ENCODE results near the gene ASPHD1. TPM values are rescaled to one million over a fixed set of nuclear protein-coding genes. Genes with fewer than 3 reads are reported as not detected.

ASPHD1 gene
- total RNA-seq, 4 donors from 2014 or later: 0.90 to 5.7 (median 3.9) TPM

- Histone ChIP-seq H3K27me3 (peaks cover 0 to 6% of the 10 kb centered on the region in 2 donors), H3K4me1 (no peaks in the 10 kb centered on the region), H3K27ac (no peak overlapping the region), H3K9me3 (no peaks in the 10 kb centered on the region), H3K36me3 (no peaks in the 10 kb centered on the region), H3K4me3 (no peak overlapping the region)
- TF ChIP-seq POLR2A (IDR thresholded peaks at IDR 0.05): no peak
- TF ChIP-seq EP300 (IDR thresholded peaks at IDR 0.05): no peak
- TF ChIP-seq, protein P1, sequence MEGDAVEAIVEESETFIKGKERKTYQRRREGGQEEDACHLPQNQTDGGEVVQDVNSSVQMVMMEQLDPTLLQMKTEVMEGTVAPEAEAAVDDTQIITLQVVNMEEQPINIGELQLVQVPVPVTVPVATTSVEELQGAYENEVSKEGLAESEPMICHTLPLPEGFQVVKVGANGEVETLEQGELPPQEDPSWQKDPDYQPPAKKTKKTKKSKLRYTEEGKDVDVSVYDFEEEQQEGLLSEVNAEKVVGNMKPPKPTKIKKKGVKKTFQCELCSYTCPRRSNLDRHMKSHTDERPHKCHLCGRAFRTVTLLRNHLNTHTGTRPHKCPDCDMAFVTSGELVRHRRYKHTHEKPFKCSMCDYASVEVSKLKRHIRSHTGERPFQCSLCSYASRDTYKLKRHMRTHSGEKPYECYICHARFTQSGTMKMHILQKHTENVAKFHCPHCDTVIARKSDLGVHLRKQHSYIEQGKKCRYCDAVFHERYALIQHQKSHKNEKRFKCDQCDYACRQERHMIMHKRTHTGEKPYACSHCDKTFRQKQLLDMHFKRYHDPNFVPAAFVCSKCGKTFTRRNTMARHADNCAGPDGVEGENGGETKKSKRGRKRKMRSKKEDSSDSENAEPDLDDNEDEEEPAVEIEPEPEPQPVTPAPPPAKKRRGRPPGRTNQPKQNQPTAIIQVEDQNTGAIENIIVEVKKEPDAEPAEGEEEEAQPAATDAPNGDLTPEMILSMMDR (IDR thresholded peaks at IDR 0.05): no peak
- DNase-seq (ENCODE audit: low spot score in 2 of 2): no peak
- 62% methylated on average over 10 of the region's 10 CpGs for WGBS, 2 donors
These were observed 8.5 kb upstream of the ASPHD1 start for GRCh38 chr16:29891525-29892457.

DNA sequence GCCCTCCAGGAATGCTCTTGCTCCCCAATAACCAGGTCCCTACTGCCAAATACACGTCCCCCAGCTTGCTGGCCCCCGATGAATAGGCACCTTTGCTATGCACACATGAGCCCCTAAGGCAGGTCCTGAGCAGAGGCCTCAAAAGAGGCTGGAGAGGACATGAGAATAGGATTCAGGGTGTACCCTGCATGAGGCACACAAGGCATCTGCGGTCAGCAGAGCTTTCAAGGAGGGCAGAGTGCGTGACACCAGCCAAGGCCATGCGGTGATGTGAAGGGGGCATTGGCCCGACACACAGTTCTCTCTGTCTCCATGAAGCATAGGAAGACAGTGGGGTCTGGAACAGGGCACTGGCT lies 7.9 kb upstream of the ASPHD1 start:
- Histone ChIP-seq H3K36me3 (no peaks in the 10 kb centered on the region), H3K27ac (no peak overlapping the region), H3K27me3 (peaks cover 0 to 12% of the 10 kb centered on the region in 2 donors), H3K4me1 (no peaks in the 10 kb centered on the region), H3K4me3 (no peak overlapping the region), H3K9me3 (no peaks in the 10 kb centered on the region)
- TF ChIP-seq, protein P1 (IDR thresholded peaks at IDR 0.05): no peak
- TF ChIP-seq EP300 (IDR thresholded peaks at IDR 0.05): no peak
- TF ChIP-seq POLR2A (IDR thresholded peaks at IDR 0.05): no peak
- DNase-seq (ENCODE audit: low spot score in 2 of 2): no peak
- 72 to 76% methylated on average over 5 to 6 of the region's 6 CpGs for WGBS, 2 donors

DNA sequence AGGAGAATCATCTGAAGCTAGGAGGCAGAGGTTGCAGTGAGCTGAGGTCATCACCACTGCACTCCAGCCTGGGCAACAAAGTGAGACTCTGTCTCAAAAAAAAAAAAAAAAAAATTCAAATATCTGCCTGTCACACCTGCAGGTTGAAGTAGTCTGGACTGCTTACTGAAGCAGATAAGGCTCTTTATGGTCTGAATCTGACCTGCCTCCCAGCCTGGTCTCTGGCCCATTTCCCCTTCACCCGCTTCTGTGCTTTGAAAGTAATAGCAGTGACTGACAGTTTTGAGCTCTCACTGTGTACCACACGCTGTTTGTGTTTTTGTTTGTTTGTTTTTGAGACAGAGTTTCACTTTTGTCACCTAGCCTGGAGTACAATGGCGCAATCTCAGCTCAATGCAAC lies 6.7 kb upstream of the ASPHD1 start:
- H3K27ac ChIP-seq: no peak overlapping the region
- TF ChIP-seq, protein P1 (IDR thresholded peaks at IDR 0.05): no peak
- TF ChIP-seq POLR2A (IDR thresholded peaks at IDR 0.05) (no peak), EP300 (IDR thresholded peaks at IDR 0.05) (no peak)
- 87 to 93% methylated on average over 3 of the region's 3 CpGs for WGBS, 2 donors
- no peaks in the 10 kb centered on the region for H3K4me1 ChIP-seq
- H3K4me3 ChIP-seq: no peak overlapping the region
- no peaks in the 10 kb centered on the region for H3K36me3 ChIP-seq
- H3K27me3 ChIP-seq: peaks cover 0 to 24% of the 10 kb centered on the region in 2 donors
- DNase-seq (ENCODE audit: low spot score in 2 of 2): no peak
- H3K9me3 ChIP-seq: no peaks in the 10 kb centered on the region

- no peak overlapping the region for H3K4me3 ChIP-seq
- no peaks in the 10 kb centered on the region for H3K36me3 ChIP-seq
- WGBS, 2 donors: 74 to 77% methylated on average over 4 of the region's 4 CpGs
- peaks cover 0 to 7% (median 0%) of the 10 kb centered on the region in 4 donors for H3K4me1 ChIP-seq
- H3K9me3 ChIP-seq: no peaks in the 10 kb centered on the region
- TF ChIP-seq POLR2A (IDR thresholded peaks at IDR 0.05): no peak
- TF ChIP-seq EP300 (IDR thresholded peaks at IDR 0.05): no peak
- TF ChIP-seq, protein P1 (IDR thresholded peaks at IDR 0.05): no peak
- H3K27me3 ChIP-seq: peaks cover 0 to 32% of the 10 kb centered on the region in 2 donors
- H3K27ac ChIP-seq: no peak overlapping the region
- no peak for DNase-seq (ENCODE audit: low spot score in 2 of 2)
These were observed 5.9 kb upstream of the ASPHD1 start for GRCh38 chr16:29894352-29894751.

GRCh38 chr16:29896841-29897240 lies 3.4 kb upstream of the ASPHD1 start:
- 29 to 35% methylated on average over 13 to 15 of the region's 15 CpGs for WGBS, 2 donors

More at GRCh38 chr16:29896841-29897240, 3.4 kb upstream of the ASPHD1 start:
- TF ChIP-seq POLR2A (IDR thresholded peaks at IDR 0.05) (no peak), EP300 (IDR thresholded peaks at IDR 0.05) (no peak)
- no peak overlapping the region for H3K4me3 ChIP-seq
- DNase-seq (ENCODE audit: low spot score in 2 of 2): no peak
- H3K36me3 ChIP-seq: no peaks in the 10 kb centered on the region
- no peak overlapping the region for H3K27ac ChIP-seq
- no peaks in the 10 kb centered on the region for H3K9me3 ChIP-seq
- H3K4me1 ChIP-seq: peaks cover 0 to 26% (median 4%) of the 10 kb centered on the region in 4 donors
- H3K27me3 ChIP-seq: peaks cover 0 to 32% of the 10 kb centered on the region in 2 donors
